HepG2 (cell line): Measurements from ENCODE around the gene GNAT2.

ENCODE experiments used
- EZH2 ChIP-seq: conservative IDR thresholded peaks from 2 replicates; pipeline ENCODE4 v1.6.1; 2012; ENCODE audit warnings: mild to moderate bottlenecking, low read depth, low read length, moderate library complexity
- RBAK ChIP-seq: sonication (generic); formaldehyde crosslinking; IDR thresholded peaks from 2 replicates; pipeline ENCODE4 v1.5.1; 2020; ENCODE audit warnings: mild to moderate bottlenecking, missing genetic modification reagents
- SIN3A ChIP-seq: IDR thresholded peaks from 2 replicates; pipeline ENCODE4 v1.6.1; 2011; ENCODE audit warnings: low read depth, mild to moderate bottlenecking, control low read depth, low read length, borderline replicate concordance
- TF ChIP-seq, protein P1 (sequence below): sonication (generic); formaldehyde crosslinking; IDR thresholded peaks from 2 replicates; pipeline ENCODE4 v1.5.0; 2020; ENCODE audit warnings: mild to moderate bottlenecking, missing genetic modification reagents, moderate library complexity

DNA sequence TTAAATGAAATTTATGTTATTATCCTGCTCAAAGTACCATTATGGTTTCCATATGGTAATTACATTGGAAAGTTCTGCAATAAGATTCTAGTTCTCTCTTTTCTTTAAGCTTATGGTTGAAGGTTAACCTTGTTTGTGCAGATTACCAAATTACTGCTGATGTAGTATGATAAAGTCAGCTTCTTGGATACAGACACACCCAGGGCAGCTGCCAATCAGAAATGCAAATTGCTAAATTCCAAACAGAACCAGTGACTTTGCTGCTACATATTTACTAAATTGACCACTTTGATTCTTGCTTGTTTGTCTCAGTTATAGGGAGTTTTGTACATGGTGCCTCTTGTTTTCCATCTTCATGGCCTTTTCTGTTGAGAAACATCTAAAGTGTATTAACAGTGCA, 26.5 kb downstream of the GNAT2 start:
- TF ChIP-seq EZH2 (no peak), RBAK (no peak), SIN3A (no peak)
- TF ChIP-seq, protein P1, sequence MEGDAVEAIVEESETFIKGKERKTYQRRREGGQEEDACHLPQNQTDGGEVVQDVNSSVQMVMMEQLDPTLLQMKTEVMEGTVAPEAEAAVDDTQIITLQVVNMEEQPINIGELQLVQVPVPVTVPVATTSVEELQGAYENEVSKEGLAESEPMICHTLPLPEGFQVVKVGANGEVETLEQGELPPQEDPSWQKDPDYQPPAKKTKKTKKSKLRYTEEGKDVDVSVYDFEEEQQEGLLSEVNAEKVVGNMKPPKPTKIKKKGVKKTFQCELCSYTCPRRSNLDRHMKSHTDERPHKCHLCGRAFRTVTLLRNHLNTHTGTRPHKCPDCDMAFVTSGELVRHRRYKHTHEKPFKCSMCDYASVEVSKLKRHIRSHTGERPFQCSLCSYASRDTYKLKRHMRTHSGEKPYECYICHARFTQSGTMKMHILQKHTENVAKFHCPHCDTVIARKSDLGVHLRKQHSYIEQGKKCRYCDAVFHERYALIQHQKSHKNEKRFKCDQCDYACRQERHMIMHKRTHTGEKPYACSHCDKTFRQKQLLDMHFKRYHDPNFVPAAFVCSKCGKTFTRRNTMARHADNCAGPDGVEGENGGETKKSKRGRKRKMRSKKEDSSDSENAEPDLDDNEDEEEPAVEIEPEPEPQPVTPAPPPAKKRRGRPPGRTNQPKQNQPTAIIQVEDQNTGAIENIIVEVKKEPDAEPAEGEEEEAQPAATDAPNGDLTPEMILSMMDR (CRISPR knock-in tag), result no peak
